ENCODE measurements around the gene PKN1. TPM values are rescaled to one million over a fixed set of nuclear protein-coding genes. Genes with fewer than 3 reads are reported as not detected.
"Not testable (repeated sequence)": the region's sequence is repeated elsewhere in the genome, so short reads cannot be mapped to it uniquely, and the experiment has no call there.

Gene PKN1
- total RNA-seq, 2 donors from 2014 or later, result 239 to 278 TPM

DNA sequence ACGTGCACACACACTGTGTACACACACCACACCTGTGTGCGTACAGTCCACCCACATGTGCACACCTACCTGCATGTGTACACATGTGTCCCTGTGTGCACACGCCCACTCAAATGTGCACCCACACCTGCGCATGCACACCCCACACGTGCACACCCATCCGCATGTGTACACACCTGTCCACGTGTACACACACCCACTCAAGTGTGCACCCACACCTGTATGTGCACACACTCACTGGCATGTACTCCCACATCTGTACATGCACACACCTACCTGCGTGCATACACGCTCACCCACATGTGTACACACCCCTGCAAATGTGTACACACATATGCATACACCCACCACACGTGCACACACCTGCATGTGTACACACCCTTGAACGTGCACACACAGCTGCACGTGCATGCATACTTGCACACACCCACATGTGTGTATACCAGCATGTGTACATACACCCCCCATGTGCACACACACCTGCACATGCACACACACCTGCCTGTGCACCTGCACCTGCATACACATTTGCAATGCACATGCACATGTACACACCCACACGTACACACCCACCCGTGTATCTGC, 10.6 kb downstream of the PKN1 start:
- Mint-ChIP-seq H3K9me3 (no peaks in the 10 kb centered on the region), H3K27me3 (ENCODE audit: low read depth) (no peaks in the 10 kb centered on the region), H3K27ac (no peak overlapping the region), H3K4me1 (ENCODE audit: low read depth) (peaks cover 32% of the 10 kb centered on the region), H3K4me3 (no peak overlapping the region), H3K36me3 (ENCODE audit: insufficient read depth in 2 of 2) (peaks cover 21 to 30% of the 10 kb centered on the region in 2 donors)
- DNase-seq, result no peak
- ATAC-seq (replicated peaks in 1 of 2), result no peak

DNA sequence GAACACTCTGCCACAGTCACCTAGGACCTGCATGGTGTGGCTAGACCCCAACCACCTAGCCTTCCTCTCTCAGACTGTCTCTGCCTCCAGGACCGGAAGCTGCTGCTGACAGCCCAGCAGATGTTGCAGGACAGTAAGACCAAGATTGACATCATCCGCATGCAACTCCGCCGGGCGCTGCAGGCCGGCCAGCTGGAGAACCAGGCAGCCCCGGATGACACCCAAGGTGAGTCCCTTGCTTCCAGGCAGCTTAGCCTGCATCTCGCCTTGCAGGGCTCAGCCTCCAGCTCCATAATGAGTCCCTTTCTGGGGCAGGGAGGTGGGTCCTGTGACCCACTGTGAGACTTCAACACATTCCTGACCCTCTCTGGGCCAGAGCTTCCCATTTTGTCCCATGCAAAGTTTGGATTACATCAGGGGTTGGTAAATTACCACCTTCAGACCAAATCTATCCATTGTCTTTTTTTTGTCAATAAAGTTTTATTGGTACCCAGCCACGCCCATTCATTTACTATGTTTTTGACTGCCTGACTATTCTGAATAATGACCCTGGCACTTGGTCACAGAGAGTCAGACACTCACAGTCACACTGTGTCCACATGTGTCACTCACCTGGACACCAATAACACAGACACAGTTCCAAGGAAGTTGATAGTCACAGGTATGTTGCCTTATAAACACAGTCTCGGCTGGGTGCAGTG, 13.4 kb downstream of the PKN1 start:
- Mint-ChIP-seq H3K27ac (no peak overlapping the region), H3K9me3 (no peaks in the 10 kb centered on the region)

DNA sequence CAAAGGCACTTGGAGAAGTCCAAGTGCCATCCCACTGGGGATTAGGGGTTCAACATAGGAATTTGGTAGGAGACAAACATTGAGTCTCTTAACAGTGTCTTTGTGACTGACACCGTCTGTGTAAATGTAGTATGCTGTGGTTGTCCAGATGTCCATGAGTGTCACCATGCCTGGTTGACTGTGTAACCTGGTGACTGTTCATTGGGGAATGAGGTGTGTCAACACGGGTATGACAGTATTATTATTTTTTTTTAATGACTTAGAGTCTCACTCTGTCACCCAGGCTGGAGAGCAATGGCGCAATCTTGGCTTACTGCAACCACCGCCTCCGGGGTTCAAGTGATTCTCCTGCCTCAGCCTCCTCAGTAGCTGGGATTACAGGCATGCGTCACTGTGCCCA, 16.2 kb downstream of the PKN1 start:
- H3K36me3 Mint-ChIP-seq (ENCODE audit: insufficient read depth in 2 of 2), result peaks cover 15 to 32% of the 10 kb centered on the region in 2 donors
- peaks cover 6% of the 10 kb centered on the region for H3K4me1 Mint-ChIP-seq (ENCODE audit: low read depth)
- H3K27ac Mint-ChIP-seq, result no peak overlapping the region
- H3K9me3 Mint-ChIP-seq, result no peaks in the 10 kb centered on the region
- H3K4me3 Mint-ChIP-seq, result no peak overlapping the region
- ATAC-seq (replicated peaks in 1 of 2), result no peak
- DNase-seq, result no peak
- no peaks in the 10 kb centered on the region for H3K27me3 Mint-ChIP-seq (ENCODE audit: low read depth)

More for the DNA sequence above, 13.4 kb downstream of the PKN1 start:
- Mint-ChIP-seq H3K4me1 (ENCODE audit: low read depth) (peaks cover 16% of the 10 kb centered on the region), H3K36me3 (ENCODE audit: insufficient read depth in 2 of 2) (peaks cover 26 to 39% of the 10 kb centered on the region in 2 donors), H3K27me3 (ENCODE audit: low read depth) (no peaks in the 10 kb centered on the region), H3K4me3 (no peak overlapping the region)
- no peak for ATAC-seq (replicated peaks in 1 of 2)
- no peak for DNase-seq

DNA sequence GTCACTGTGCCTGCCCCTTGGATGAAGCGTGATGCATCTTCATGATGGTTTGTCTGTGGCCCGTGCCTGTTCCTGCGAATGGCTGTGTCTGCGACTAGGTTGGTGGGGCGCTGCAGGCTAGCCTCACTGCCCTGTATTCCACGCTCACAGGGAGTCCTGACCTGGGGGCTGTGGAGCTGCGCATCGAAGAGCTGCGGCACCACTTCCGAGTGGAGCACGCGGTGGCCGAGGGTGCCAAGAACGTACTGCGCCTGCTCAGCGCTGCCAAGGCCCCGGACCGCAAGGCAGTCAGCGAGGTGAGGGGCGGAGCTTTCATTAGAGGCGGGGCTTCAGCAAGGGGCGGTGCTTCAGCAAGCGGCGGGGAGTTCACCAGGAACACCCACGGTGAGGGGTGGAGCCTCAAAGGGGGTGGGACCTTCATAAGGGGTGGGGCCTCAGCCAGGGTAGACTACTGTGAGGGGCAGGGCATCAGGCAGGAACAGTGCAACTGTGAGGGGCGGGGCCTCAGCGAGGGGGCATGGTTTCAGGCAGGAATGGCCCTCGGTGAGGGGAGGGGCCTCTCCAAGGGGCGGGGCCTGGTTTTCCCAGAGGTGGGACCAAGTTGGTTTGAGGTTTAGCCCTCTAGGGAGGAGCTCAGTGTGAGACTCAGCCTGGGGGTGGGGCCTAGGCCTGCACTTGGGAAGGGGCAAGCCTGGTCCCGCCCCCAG, 17.2 kb downstream of the PKN1 start:
- H3K27me3 Mint-ChIP-seq (ENCODE audit: low read depth), result no peaks in the 10 kb centered on the region
- ATAC-seq (replicated peaks in 1 of 2) (peak; percentile 84 to 93), DNase-seq (peak; percentile 74 to 79)
- H3K4me3 Mint-ChIP-seq, result no peak overlapping the region
- no peaks in the 10 kb centered on the region for H3K9me3 Mint-ChIP-seq
- peaks cover 11 to 32% of the 10 kb centered on the region in 2 donors for H3K36me3 Mint-ChIP-seq (ENCODE audit: insufficient read depth in 2 of 2)
- peaks cover 6% of the 10 kb centered on the region for H3K4me1 Mint-ChIP-seq (ENCODE audit: low read depth)
- no peak overlapping the region for H3K27ac Mint-ChIP-seq

DNA sequence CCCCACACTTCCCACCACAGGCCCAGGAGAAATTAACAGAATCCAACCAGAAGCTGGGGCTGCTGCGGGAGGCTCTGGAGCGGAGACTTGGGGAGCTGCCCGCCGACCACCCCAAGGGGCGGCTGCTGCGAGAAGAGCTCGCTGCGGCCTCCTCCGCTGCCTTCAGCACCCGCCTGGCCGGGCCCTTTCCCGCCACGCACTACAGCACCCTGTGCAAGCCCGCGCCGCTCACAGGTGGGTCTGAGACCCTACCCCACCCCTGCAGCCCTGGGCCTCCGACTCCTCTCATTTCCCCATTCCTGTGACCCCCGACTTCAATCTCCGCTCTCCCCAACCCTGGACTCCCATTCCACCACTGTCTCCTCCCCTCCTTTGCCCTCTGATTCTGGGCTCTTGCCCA, 17.8 kb downstream of the PKN1 start:
- no peak for DNase-seq
- H3K36me3 Mint-ChIP-seq (ENCODE audit: insufficient read depth in 2 of 2), result peaks cover 12 to 33% of the 10 kb centered on the region in 2 donors
- H3K27me3 Mint-ChIP-seq (ENCODE audit: low read depth), result no peaks in the 10 kb centered on the region
- no peaks in the 10 kb centered on the region for H3K9me3 Mint-ChIP-seq
- peaks cover 6% of the 10 kb centered on the region for H3K4me1 Mint-ChIP-seq (ENCODE audit: low read depth)
- ATAC-seq (replicated peaks in 1 of 2), result no peak
- no peak overlapping the region for H3K27ac Mint-ChIP-seq
- no peak overlapping the region for H3K4me3 Mint-ChIP-seq

DNA sequence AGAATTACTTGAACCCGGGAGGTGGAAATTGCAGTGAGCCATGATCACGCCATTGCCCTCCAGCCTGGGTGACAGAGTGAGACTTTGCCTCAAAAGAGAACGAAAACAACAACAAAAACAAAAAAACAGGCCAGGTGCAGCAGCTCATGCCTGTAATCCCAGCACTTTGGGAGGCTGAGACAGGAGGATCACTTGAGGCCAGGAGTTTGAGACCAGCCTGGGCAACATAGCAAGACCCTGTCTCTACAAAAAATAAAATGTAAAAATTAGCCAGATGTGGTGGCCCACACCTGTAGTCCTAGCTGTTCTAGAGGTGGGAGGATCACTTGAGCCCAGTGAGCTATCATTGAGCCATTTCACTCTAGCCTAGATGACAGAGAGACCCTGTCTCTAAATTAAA, 19.2 kb downstream of the PKN1 start:
- H3K27ac Mint-ChIP-seq; H3K4me1 Mint-ChIP-seq (ENCODE audit: low read depth); H3K9me3 Mint-ChIP-seq; DNase-seq; H3K27me3 Mint-ChIP-seq (ENCODE audit: low read depth); ATAC-seq (replicated peaks in 1 of 2); H3K4me3 Mint-ChIP-seq: not testable (repeated sequence)
- H3K36me3 Mint-ChIP-seq (ENCODE audit: insufficient read depth in 2 of 2), result peaks cover 10 to 27% of the 10 kb centered on the region in 2 donors

DNA sequence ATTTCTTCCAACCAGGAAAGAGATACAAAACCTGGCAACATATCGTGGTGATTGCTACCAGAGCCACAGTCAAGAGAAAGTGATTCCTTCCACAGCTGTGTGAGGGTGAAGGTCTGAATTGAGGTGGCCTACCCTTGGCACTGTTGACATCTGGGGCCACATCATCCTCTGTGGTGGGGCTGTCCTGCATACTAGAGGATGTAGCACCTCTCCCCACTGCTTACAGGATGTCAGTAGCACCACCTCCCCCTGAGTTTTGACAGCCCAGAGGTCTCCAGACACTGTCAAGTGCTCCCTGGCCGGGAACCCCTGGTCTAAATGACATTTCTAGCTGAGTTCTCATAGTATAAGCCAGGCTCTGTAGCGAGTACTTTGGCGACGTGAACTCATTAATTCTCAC, 26.6 kb downstream of the PKN1 start:
- no peak overlapping the region for H3K27ac Mint-ChIP-seq
- H3K36me3 Mint-ChIP-seq (ENCODE audit: insufficient read depth in 2 of 2), result peaks cover 8 to 19% of the 10 kb centered on the region in 2 donors

DNA sequence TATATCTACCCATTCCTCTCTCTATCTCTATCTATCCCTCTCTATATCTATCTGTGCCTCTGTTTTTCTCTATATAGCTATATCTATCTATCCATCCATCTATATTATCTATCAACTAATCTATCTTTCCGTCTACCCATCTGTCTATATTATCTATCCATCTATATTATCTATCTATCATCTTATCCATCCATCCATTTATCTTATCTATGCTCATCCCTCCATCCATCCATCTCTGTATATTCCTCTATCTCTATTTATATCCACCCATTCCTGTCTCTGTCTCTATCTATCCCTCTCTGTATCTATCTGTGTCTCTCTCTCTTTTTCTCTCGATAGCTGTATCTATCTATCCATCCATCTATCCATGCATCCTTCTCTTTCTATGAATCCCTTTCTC, 27.8 kb downstream of the PKN1 start:
- no peak for ATAC-seq (replicated peaks in 1 of 2)
- H3K9me3 Mint-ChIP-seq, result no peaks in the 10 kb centered on the region
- peak overlapping the region; percentile 68 for H3K27ac Mint-ChIP-seq
- DNase-seq, result no peak
- no peaks in the 10 kb centered on the region for H3K4me1 Mint-ChIP-seq (ENCODE audit: low read depth)
- H3K4me3 Mint-ChIP-seq, result no peak overlapping the region
- H3K27me3 Mint-ChIP-seq (ENCODE audit: low read depth), result no peaks in the 10 kb centered on the region
- H3K36me3 Mint-ChIP-seq (ENCODE audit: insufficient read depth in 2 of 2), result peaks cover 7 to 16% of the 10 kb centered on the region in 2 donors

More for the DNA sequence above, 26.6 kb downstream of the PKN1 start:
- DNase-seq (peak; percentile 25 to 56), ATAC-seq (replicated peaks in 1 of 2) (peak; percentile 93 to 100)
- Mint-ChIP-seq H3K9me3 (no peaks in the 10 kb centered on the region), H3K4me1 (ENCODE audit: low read depth) (no peaks in the 10 kb centered on the region), H3K4me3 (no peak overlapping the region), H3K27me3 (ENCODE audit: low read depth) (no peaks in the 10 kb centered on the region)

DNA sequence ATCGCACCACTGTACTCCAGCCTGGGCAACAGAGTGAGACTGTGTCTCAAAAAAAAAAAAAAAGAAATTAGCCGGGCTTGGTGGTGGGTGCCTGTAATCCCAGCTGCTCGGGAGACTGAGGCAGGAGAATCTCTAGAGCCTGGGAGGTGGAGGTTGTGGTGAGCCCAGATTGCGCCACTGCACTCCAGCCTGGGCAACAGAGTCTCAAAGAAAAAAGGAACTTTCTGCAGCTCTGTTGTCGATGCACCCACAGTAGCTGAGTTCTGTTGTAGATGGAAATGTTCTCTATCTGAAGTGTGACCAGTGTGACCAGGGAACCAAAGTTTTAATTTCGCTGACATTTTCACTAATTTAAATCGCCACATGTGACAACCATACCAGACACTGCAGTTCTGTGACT, 29.3 kb downstream of the PKN1 start:
- H3K4me1 Mint-ChIP-seq (ENCODE audit: low read depth); ATAC-seq (replicated peaks in 1 of 2); H3K9me3 Mint-ChIP-seq; H3K4me3 Mint-ChIP-seq; H3K27me3 Mint-ChIP-seq (ENCODE audit: low read depth); DNase-seq; H3K27ac Mint-ChIP-seq: not testable (repeated sequence)
- H3K36me3 Mint-ChIP-seq (ENCODE audit: insufficient read depth in 2 of 2), result peaks cover 6 to 19% of the 10 kb centered on the region in 2 donors

DNA sequence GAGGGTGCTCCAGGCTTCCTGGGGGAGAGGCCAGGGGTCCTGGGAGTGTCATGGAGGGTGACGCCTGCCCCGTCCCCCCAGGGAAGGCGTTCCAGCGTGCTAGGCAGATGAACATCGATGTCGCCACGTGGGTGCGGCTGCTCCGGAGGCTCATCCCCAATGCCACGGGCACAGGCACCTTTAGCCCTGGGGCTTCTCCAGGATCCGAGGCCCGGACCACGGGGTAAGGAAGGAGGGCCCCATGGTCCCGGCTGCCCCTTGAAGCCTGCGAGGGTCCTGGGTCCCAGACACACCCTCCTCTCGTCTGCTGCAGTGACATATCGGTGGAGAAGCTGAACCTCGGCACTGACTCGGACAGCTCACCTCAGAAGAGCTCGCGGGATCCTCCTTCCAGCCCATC, 30.6 kb downstream of the PKN1 start:
- H3K9me3 Mint-ChIP-seq, result no peaks in the 10 kb centered on the region
- H3K36me3 Mint-ChIP-seq (ENCODE audit: insufficient read depth in 2 of 2), result peaks cover 6 to 21% of the 10 kb centered on the region in 2 donors
- H3K27me3 Mint-ChIP-seq (ENCODE audit: low read depth), result no peaks in the 10 kb centered on the region
- H3K4me3 Mint-ChIP-seq, result no peak overlapping the region
- no peak for ATAC-seq (replicated peaks in 1 of 2)
- H3K4me1 Mint-ChIP-seq (ENCODE audit: low read depth), result no peaks in the 10 kb centered on the region
- no peak overlapping the region for H3K27ac Mint-ChIP-seq
- DNase-seq, result no peak

DNA sequence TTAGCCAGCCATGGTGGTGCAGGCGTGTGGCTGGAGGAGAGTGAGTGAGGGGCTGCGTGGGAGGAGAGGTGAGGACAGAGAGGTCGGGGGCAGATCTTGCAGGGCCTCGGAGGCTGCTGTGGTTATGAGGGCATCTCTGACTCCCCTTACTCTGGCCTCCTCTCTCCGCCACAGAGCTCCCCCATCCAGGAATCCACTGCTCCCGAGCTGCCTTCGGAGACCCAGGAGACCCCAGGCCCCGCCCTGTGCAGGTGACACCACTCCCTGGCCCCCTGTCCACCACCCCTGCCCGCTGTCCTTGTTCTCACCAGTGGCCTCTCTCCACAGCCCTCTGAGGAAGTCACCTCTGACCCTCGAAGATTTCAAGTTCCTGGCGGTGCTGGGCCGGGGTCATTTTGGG, 34.3 kb downstream of the PKN1 start:
- DNase-seq, result no peak
- no peak overlapping the region for H3K4me3 Mint-ChIP-seq
- no peaks in the 10 kb centered on the region for H3K9me3 Mint-ChIP-seq
- H3K4me1 Mint-ChIP-seq (ENCODE audit: low read depth), result peaks cover 1% of the 10 kb centered on the region
- H3K27me3 Mint-ChIP-seq (ENCODE audit: low read depth), result no peaks in the 10 kb centered on the region
- H3K27ac Mint-ChIP-seq, result no peak overlapping the region
- peaks cover 2 to 13% of the 10 kb centered on the region in 2 donors for H3K36me3 Mint-ChIP-seq (ENCODE audit: insufficient read depth in 2 of 2)
- ATAC-seq (replicated peaks in 1 of 2), result no peak

DNA sequence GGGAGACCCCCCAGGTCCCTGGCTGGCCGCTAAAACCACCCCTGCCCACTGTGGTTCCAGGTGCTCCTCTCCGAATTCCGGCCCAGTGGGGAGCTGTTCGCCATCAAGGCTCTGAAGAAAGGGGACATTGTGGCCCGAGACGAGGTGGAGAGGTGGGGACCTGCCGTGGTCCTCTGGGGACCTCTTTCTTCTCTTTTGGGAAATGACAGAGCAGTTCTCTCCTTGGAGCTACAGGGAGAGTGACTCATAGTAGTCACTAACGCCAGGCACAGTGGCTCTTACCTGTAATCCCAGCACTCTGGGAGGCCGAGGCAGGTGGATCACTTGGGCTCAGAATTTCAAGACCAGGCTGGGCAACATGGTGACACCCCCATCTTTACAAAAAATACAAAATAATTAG, 34.7 kb downstream of the PKN1 start:
- no peak overlapping the region for H3K4me3 Mint-ChIP-seq
- H3K27me3 Mint-ChIP-seq (ENCODE audit: low read depth), result peaks cover 3% of the 10 kb centered on the region
- no peaks in the 10 kb centered on the region for H3K9me3 Mint-ChIP-seq
- peaks cover 5% of the 10 kb centered on the region for H3K4me1 Mint-ChIP-seq (ENCODE audit: low read depth)
- ATAC-seq (replicated peaks in 1 of 2) (no peak), DNase-seq (no peak)
- peaks cover 2 to 11% of the 10 kb centered on the region in 2 donors for H3K36me3 Mint-ChIP-seq (ENCODE audit: insufficient read depth in 2 of 2)
- H3K27ac Mint-ChIP-seq, result no peak overlapping the region

DNA sequence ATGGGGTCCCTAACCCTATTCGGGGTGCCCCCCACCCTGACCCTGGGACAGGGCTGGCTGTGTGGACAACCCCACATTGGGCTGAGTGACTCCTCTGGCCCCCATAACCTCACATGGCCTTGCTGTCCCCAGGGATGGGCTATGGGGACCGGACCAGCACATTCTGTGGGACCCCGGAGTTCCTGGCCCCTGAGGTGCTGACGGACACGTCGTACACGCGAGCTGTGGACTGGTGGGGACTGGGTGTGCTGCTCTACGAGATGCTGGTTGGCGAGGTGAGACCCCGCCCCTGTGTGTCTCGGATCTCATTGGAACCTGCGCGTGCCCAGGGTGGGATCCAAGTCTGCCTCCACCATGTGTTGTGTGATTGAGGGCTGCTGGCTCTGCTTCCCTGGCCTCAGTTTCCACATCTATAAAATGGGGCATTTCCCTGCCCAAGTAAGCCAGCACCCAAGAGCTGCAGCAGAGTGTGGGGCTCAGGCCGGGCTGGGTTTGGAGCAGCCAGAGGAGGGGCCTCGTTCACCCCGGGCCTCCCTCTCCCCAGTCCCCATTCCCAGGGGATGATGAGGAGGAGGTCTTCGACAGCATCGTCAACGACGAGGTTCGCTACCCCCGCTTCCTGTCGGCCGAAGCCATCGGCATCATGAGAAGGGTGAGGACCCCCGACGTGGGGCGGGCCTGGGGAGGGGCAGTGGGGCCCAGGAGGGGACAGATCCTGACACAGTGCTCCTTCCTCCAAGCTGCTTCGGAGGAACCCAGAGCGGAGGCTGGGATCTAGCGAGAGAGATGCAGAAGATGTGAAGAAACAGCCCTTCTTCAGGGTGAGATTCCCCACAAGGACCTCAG, 37.1 kb downstream of the PKN1 start:
- no peak for ATAC-seq (replicated peaks in 1 of 2)
- no peak overlapping the region for H3K4me3 Mint-ChIP-seq
- H3K36me3 Mint-ChIP-seq (ENCODE audit: insufficient read depth in 2 of 2), result peaks cover 2 to 8% of the 10 kb centered on the region in 2 donors
- H3K27ac Mint-ChIP-seq, result no peak overlapping the region
- H3K9me3 Mint-ChIP-seq, result no peaks in the 10 kb centered on the region
- peaks cover 17% of the 10 kb centered on the region for H3K27me3 Mint-ChIP-seq (ENCODE audit: low read depth)
- no peak for DNase-seq
- peaks cover 21% of the 10 kb centered on the region for H3K4me1 Mint-ChIP-seq (ENCODE audit: low read depth)
